Islet precursor cell (in vitro differentiated cells): Measurements from ENCODE around the gene TAS2R41.

Experiments used
- DNase-seq: peaks from one replicate; pipeline ENCODE4 v3.0.0-alpha.2; 2018

Gene TAS2R41

GRCh38 chr7:143477501-143478150, at the start of gene TAS2R41:
TAS2R41 (plus strand) TSS chr7:143477873; CDS start chr7:143477873, 0 bp downstream.
- no peak for DNase-seq

- DNase-seq, result no peak
Observed at GRCh38 chr7:143429770-143430698, 47.6 kb upstream of the TAS2R41 start.

GRCh38 chr7:143431109-143431508, 46.6 kb upstream of the TAS2R41 start:
- DNase-seq, result no peak

GRCh38 chr7:143433759-143434158, 43.9 kb upstream of the TAS2R41 start:
- no peak for DNase-seq

GRCh38 chr7:143434660-143435059, 43.0 kb upstream of the TAS2R41 start:
- no peak for DNase-seq

GRCh38 chr7:143435266-143435665, 42.4 kb upstream of the TAS2R41 start:
- DNase-seq, result no peak

- DNase-seq, result no peak
Observed at GRCh38 chr7:143436325-143436946, 41.2 kb upstream of the TAS2R41 start.

GRCh38 chr7:143437578-143437977, 40.1 kb upstream of the TAS2R41 start:
- no peak for DNase-seq

- DNase-seq, result no peak
Observed at GRCh38 chr7:143439866-143440265, 37.8 kb upstream of the TAS2R41 start.

- DNase-seq, result no peak
Observed at GRCh38 chr7:143443153-143443552, 34.5 kb upstream of the TAS2R41 start, which contains the start of gene TAS2R60. TAS2R60 (plus strand) TSS chr7:143443453; CDS start chr7:143443453, 0 bp downstream.

- no peak for DNase-seq
Observed at GRCh38 chr7:143444063-143444782, 33.5 kb upstream of the TAS2R41 start.

- no peak for DNase-seq
Observed at GRCh38 chr7:143444785-143445184, 32.9 kb upstream of the TAS2R41 start.

- no peak for DNase-seq
Observed at GRCh38 chr7:143447466-143447865, 30.2 kb upstream of the TAS2R41 start.

GRCh38 chr7:143448429-143448828, 29.2 kb upstream of the TAS2R41 start:
- no peak for DNase-seq

GRCh38 chr7:143449793-143450192, 27.9 kb upstream of the TAS2R41 start:
- no peak for DNase-seq

- DNase-seq, result no peak
Observed at GRCh38 chr7:143451122-143451521, 26.6 kb upstream of the TAS2R41 start.

GRCh38 chr7:143451746-143452145, 25.9 kb upstream of the TAS2R41 start:
- no peak for DNase-seq

GRCh38 chr7:143452495-143452894, 25.2 kb upstream of the TAS2R41 start:
- no peak for DNase-seq

- DNase-seq, result no peak
Observed at GRCh38 chr7:143454091-143454680, 23.5 kb upstream of the TAS2R41 start.

- DNase-seq, result no peak
Observed at GRCh38 chr7:143455491-143455890, 22.2 kb upstream of the TAS2R41 start.

- DNase-seq, result no peak
Observed at GRCh38 chr7:143455942-143456341, 21.7 kb upstream of the TAS2R41 start.

GRCh38 chr7:143456992-143457793, 20.5 kb upstream of the TAS2R41 start:
- no peak for DNase-seq
